Activated T-helper 17 cell treated with anti-CD3 and anti-CD28 coated beads, Interleukin-2, amount 50 U/mL, for 72 hours (primary cell): ENCODE results near the gene CELSR1. TPM values are rescaled to one million over a fixed set of nuclear protein-coding genes. Genes with fewer than 3 reads are reported as not detected.
A peak's percentile ranks its signal among the peaks of the same experiment; 100 is the strongest.

Source experiments
- ATAC-seq: fragments of 150-1000 bp; cut with Tn5 transposase; replicated peaks from 2 replicates; pipeline ENCODE4 v1.10.0; 2021; ENCODE audit warnings: mild to moderate bottlenecking, moderate library complexity
- H3K27ac Mint-ChIP-seq: one replicate; pipeline ENCODE4 v1.8.0; 2022; ENCODE audit warnings: mixed read lengths
- H3K27me3 Mint-ChIP-seq: one replicate; pipeline ENCODE4 v1.8.0; 2022; ENCODE audit warnings: mixed read lengths
- H3K36me3 Mint-ChIP-seq: one replicate; pipeline ENCODE4 v1.8.0; 2022; ENCODE audit warnings: low read depth, mild to moderate bottlenecking, mixed read lengths
- H3K4me1 Mint-ChIP-seq: one replicate; pipeline ENCODE4 v1.8.0; 2022; ENCODE audit warnings: mixed read lengths
- H3K4me3 Mint-ChIP-seq: one replicate; pipeline ENCODE4 v1.8.0; 2022; ENCODE audit warnings: mild to moderate bottlenecking, mixed read lengths
- H3K9me3 Mint-ChIP-seq: one replicate; pipeline ENCODE4 v1.8.0; 2022; ENCODE audit warnings: mixed read lengths
- total RNA-seq, 2 donors: library from RNA; stranded (reverse); gene quantifications; one replicate each; pipeline ENCODE4 v1.2.3, GENCODE V29; 2022

Gene CELSR1
- total RNA-seq, 2 donors from 2014 or later, result 0.32 to 0.48 TPM

GRCh38 chr22:46578824-46579561 lies 41.6 kb upstream of the CELSR1 start:
- H3K4me1 Mint-ChIP-seq, result peaks cover 11% of the 10 kb centered on the region
- peak overlapping the region; percentile 82 for H3K27ac Mint-ChIP-seq
- no peaks in the 10 kb centered on the region for H3K9me3 Mint-ChIP-seq
- H3K36me3 Mint-ChIP-seq, result no peaks in the 10 kb centered on the region
- no peak for ATAC-seq
- no peaks in the 10 kb centered on the region for H3K27me3 Mint-ChIP-seq
- peak overlapping the region; percentile 88 for H3K4me3 Mint-ChIP-seq

- no peaks in the 10 kb centered on the region for H3K27me3 Mint-ChIP-seq
- H3K27ac Mint-ChIP-seq, result peak overlapping the region; percentile 82
- H3K4me3 Mint-ChIP-seq, result peak overlapping the region; percentile 88
- H3K4me1 Mint-ChIP-seq, result peaks cover 11% of the 10 kb centered on the region
- no peaks in the 10 kb centered on the region for H3K9me3 Mint-ChIP-seq
- no peaks in the 10 kb centered on the region for H3K36me3 Mint-ChIP-seq
- ATAC-seq, result peak; percentile 9
Measured at GRCh38 chr22:46578251-46578823, 40.9 kb upstream of the CELSR1 start.

GRCh38 chr22:46577368-46578249 lies 40.2 kb upstream of the CELSR1 start:
- peak overlapping the region; percentile 88 for H3K4me3 Mint-ChIP-seq
- no peaks in the 10 kb centered on the region for H3K9me3 Mint-ChIP-seq
- H3K27ac Mint-ChIP-seq, result peak overlapping the region; percentile 82
- H3K27me3 Mint-ChIP-seq, result no peaks in the 10 kb centered on the region
- peaks cover 11% of the 10 kb centered on the region for H3K4me1 Mint-ChIP-seq
- peak; percentile 46 for ATAC-seq
- H3K36me3 Mint-ChIP-seq, result no peaks in the 10 kb centered on the region

- peaks cover 4% of the 10 kb centered on the region for H3K9me3 Mint-ChIP-seq
- peak; percentile 77 for ATAC-seq
- H3K4me1 Mint-ChIP-seq, result peaks cover 11% of the 10 kb centered on the region
- H3K27me3 Mint-ChIP-seq, result no peaks in the 10 kb centered on the region
- no peak overlapping the region for H3K27ac Mint-ChIP-seq
- H3K4me3 Mint-ChIP-seq, result peak overlapping the region; percentile 67
- no peaks in the 10 kb centered on the region for H3K36me3 Mint-ChIP-seq
Measured at GRCh38 chr22:46576556-46577367, 39.3 kb upstream of the CELSR1 start.

- Mint-ChIP-seq H3K27me3 (no peaks in the 10 kb centered on the region), H3K27ac (peak overlapping the region; percentile 20), H3K9me3 (peaks cover 4% of the 10 kb centered on the region), H3K36me3 (no peaks in the 10 kb centered on the region), H3K4me3 (peak overlapping the region; percentile 67), H3K4me1 (peaks cover 7% of the 10 kb centered on the region)
- no peak for ATAC-seq
Measured at GRCh38 chr22:46575911-46576555, 38.6 kb upstream of the CELSR1 start.

GRCh38 chr22:46574993-46575910 lies 37.8 kb upstream of the CELSR1 start:
- Mint-ChIP-seq H3K27me3 (no peaks in the 10 kb centered on the region), H3K36me3 (no peaks in the 10 kb centered on the region), H3K4me3 (peak overlapping the region; percentile 67), H3K4me1 (peaks cover 7% of the 10 kb centered on the region), H3K27ac (peak overlapping the region; percentile 20), H3K9me3 (peaks cover 4% of the 10 kb centered on the region)
- no peak for ATAC-seq

GRCh38 chr22:46574438-46574992 lies 37.1 kb upstream of the CELSR1 start:
- H3K27ac Mint-ChIP-seq, result no peak overlapping the region
- ATAC-seq, result no peak
- H3K9me3 Mint-ChIP-seq, result peaks cover 4% of the 10 kb centered on the region
- no peaks in the 10 kb centered on the region for H3K36me3 Mint-ChIP-seq
- no peaks in the 10 kb centered on the region for H3K27me3 Mint-ChIP-seq
- H3K4me1 Mint-ChIP-seq, result peaks cover 7% of the 10 kb centered on the region
- no peak overlapping the region for H3K4me3 Mint-ChIP-seq

- Mint-ChIP-seq H3K4me3 (no peak overlapping the region), H3K36me3 (no peaks in the 10 kb centered on the region), H3K9me3 (peaks cover 4% of the 10 kb centered on the region), H3K27ac (no peak overlapping the region), H3K27me3 (no peaks in the 10 kb centered on the region), H3K4me1 (peaks cover under 1% of the 10 kb centered on the region)
- no peak for ATAC-seq
Measured at GRCh38 chr22:46573781-46574437, 36.5 kb upstream of the CELSR1 start.

GRCh38 chr22:46572911-46573780 lies 35.7 kb upstream of the CELSR1 start:
- no peak overlapping the region for H3K27ac Mint-ChIP-seq
- no peaks in the 10 kb centered on the region for H3K27me3 Mint-ChIP-seq
- ATAC-seq, result no peak
- H3K9me3 Mint-ChIP-seq, result peaks cover 4% of the 10 kb centered on the region
- no peak overlapping the region for H3K4me3 Mint-ChIP-seq
- no peaks in the 10 kb centered on the region for H3K36me3 Mint-ChIP-seq
- H3K4me1 Mint-ChIP-seq, result peaks cover 1% of the 10 kb centered on the region

- Mint-ChIP-seq H3K36me3 (no peaks in the 10 kb centered on the region), H3K4me3 (no peak overlapping the region), H3K9me3 (peaks cover 4% of the 10 kb centered on the region), H3K27ac (peak overlapping the region; percentile 25), H3K27me3 (no peaks in the 10 kb centered on the region), H3K4me1 (peaks cover 10% of the 10 kb centered on the region)
- no peak for ATAC-seq
Measured at GRCh38 chr22:46571642-46572250, 34.3 kb upstream of the CELSR1 start.
